ENCODE data around the gene ARMC3.
A peak's percentile ranks its signal among the peaks of the same experiment; 100 is the strongest.
"Not testable (repeated sequence)": the region's sequence is repeated elsewhere in the genome, so short reads cannot be mapped to it uniquely, and the experiment has no call there.

ARMC3 gene

GRCh38 chr10:23053036-23053435, 125.2 kb downstream of the ARMC3 start:
- no peak for DNase-seq

DNA sequence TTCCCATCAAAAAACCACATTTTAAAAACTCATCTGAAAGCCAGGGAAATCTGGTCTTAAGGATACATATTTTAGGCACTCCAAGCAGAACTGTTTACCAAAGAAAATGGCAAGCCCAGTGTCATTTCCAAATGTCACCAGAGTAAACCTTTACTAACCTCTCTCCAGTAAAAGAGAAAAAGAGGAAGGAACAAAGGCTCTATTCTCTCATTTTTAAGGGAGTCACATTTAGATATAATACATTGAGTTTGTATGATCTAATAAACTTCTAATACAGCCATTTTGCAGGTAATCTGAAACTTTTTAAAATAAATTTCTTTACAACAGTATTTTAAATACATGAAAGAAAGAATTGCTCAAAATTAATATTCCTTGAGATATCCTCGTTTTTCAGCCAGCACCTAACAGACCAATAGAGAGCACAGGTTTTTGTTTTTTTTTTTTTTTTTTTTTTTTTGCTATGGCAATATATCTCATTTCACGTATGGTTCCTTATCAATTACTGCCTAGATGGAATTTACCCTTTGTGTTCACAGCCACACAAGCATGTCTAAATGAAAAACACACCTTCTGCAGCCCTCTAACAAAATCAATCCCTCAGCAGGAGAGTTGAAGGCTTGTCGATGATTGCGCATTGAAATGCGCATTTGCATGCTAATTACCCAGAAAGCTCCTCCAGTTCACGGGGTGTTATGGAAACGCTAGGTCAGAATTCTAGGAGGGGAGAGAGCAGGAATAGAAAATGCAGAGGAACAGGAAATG, 127.8 kb downstream of the ARMC3 start:
- DNase-seq: no peak

GRCh38 chr10:23056186-23056579, 128.3 kb downstream of the ARMC3 start:
- DNase-seq: no peak

- no peak for DNase-seq
Observed at GRCh38 chr10:23058366-23058765, 130.5 kb downstream of the ARMC3 start.

- DNase-seq: no peak
Observed at GRCh38 chr10:23060918-23061317, 133.1 kb downstream of the ARMC3 start.

DNA sequence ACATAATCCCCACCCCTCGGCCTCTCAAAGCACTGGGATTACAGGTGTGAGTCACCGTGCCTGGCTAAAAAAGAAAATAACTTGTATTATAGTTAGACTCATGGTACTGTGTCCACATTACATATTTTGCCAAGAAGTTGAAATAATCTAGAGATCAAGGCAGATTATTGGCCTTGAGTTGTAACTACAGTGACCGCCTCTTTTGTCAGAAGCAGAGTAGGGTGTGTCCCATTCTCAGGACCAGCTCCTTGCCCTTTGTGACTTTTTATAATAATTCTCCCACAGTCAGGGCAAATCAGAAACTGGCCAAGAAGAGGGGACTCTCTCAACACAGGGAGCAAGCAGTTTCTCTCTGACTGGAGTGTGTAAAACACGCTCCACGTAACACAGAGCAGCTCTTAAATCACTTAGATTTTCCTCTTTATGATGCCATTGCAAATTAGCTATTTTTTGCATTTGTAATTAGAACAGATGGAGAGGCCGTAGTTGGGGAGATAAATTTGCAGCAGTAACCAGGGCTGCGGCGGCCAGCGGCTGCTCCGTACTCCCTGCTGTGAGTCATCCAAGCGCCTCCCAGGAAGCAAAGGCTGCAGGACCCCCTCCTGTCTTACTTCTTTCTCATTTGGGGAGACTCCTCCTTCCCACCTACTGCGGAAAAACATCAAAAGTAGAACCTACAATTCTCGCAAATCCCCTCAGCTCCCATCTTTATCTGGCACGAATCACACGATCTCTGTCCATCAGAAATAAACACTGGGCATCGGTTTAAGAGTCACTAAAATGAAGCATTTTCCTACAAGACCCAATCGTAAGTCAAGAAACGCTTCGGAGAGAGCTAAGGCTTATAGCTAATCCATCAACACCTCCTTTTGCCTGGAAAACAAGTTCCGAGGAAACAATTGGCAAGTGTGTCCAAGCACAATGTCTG, 135.5 kb downstream of the ARMC3 start:
- DNase-seq: no peak

- DNase-seq: no peak
Observed at GRCh38 chr10:23063973-23064812, 136.3 kb downstream of the ARMC3 start.

DNA sequence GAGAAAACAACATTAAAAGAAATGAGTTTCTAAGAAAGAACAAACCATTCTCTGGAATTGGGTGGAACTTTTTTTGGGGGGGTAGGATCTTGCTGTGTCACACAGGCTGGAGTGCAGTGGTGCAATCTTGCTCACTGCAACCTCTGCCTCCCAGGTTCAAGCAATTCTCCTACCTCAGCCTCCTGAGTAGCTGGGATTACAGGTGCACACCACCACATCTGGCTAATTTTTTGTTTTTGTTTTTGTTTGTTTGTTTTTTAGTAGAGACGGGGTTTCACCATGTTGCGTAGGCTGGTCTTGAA, 136.9 kb downstream of the ARMC3 start:
- not testable (repeated sequence) for DNase-seq

- DNase-seq: no peak
Observed at GRCh38 chr10:23065181-23065948, 137.5 kb downstream of the ARMC3 start.

DNA sequence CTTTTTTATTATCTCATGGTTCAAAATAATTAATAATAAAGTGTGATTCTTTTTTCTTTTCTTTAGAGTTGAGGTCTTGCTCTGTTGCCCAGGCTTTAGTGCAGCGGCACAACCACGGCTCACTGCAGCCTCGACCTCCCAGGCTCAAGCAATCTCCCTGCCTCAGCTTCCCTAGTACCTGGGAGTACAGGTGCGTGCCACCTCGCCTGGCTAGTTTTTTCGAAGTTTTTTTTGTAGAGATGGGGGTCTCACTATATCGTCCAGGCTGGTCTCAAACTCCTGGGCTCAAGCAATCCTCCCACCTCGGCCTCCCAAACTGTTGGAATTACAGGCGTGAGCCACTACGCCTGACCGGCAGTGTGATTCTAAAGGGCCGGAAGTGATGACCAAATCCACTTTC, 139.5 kb downstream of the ARMC3 start:
- DNase-seq: no peak

DNA sequence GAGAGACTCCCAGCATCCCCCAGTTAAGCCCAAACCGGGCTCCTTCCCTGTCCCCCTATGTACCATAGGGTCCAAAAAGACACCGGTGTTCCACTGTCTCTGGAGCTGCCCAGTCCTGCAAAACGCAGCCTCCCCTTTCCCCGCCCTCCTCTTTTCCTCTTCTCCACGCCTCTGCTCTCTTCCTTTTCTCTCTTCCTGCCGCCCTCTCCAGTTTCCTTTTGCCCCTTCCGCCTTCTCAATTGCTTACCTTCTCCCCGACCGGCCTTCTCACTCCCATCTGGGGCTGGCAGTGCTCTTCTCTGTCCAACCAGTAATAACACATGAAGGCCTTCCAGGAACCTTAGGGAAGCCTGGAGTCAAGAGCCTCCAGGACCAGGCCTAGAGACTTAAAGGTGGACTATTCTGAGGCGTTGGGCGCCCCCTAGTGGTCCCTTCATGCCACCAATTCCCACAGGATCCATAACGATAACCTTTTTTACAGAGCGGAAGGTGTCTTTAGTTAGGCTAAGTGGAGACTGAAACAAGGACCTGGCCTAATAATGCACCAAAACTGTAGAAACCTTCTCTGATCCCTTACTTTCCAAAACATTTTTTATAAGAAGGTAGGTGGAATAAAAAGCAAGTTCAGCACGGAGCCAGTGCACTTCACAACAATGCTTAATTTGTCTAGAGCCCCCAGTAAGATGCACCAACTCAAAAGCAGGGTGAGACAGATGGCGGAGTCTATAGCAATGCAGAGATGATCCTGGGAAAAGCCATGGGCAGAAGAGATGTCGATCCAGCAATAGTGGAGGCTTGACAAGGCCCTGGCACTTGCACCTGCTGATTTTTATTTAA, 140.3 kb downstream of the ARMC3 start:
- peak; percentile 9 to 29 for DNase-seq

DNA sequence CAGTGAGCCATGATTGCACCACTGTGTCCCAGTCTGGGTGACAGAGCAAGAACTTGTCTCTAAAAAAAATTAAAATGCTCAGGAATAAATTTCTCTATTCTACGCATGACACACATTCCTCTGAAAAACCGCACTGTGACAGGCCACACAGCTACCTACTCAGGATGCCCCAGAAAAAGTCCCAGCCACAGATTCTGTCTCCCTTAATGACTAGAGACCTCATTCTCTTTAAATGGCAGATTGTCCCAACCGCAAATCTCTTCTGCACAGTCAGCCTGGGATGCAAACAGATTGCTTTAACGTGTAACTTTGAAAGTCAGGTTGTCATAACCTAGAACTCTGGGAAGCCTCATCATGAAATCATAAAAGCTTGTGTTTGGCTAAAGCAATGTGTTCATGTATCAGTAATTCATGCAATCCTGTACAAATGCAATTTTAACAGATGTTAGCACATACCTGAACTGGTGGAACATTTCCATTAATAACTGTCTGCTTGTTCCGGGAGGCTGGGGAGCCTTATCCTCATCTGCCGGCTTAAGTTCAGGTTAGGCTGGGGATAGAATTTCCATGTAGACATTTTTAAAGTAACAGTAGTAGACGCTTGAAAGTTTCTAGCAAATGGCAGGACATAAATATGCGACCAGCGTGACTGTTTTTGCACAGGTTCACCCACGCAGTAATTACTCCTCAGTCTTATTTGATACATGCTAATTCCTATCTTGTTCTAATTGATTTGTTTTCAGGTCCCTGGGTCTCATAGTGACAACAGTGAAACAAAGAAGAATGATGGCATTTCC, 141.4 kb downstream of the ARMC3 start:
- DNase-seq: no peak

DNA sequence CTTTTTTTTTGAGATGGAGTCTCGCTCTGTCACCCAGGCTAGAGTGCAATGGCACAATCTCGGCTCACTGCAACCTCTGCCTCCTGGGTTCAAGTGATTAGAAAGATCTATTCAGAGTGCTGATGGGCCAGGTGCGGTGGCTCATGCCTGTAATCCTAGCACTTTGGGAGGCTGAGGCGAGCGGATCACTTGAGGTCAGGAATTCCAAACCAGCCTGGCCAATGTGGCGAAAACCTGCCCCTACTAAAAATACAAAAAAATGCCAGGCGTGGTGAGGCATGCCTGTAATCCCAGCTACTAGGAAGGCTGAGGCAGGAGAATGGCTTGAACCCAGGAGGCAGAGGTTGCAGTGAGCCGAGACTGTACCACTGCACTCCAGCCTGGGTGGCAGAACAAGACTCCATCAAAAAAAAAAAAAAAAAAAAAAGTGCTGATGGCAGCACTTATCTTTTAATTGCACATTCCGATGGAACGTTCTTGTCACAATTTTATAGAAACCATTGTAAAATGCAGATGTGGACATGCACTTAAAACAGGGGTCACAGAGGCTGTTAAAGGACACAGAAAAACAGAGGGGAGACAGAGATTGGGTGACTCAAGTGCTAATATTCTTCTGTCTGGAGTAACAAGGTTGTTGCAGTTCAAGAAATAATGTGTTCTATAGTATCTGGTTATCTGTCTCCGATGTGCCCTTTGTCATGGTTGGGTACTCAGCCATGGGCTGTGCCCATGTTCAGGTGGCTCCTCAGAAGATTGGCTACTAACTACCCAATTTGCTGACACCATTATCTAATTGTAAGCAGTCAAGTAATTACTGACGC, 142.4 kb downstream of the ARMC3 start:
- DNase-seq: peak in 1 of 2 experiments; percentile 83

GRCh38 chr10:23070913-23071218, 143.0 kb downstream of the ARMC3 start:
- peak in 1 of 2 experiments; percentile 46 for DNase-seq

- DNase-seq: not testable (repeated sequence)
Observed at GRCh38 chr10:23072593-23072992, 144.7 kb downstream of the ARMC3 start.

GRCh38 chr10:23073527-23073926, 145.7 kb downstream of the ARMC3 start:
- DNase-seq: no peak

GRCh38 chr10:23075672-23076071, 147.8 kb downstream of the ARMC3 start:
- DNase-seq: no peak

DNA sequence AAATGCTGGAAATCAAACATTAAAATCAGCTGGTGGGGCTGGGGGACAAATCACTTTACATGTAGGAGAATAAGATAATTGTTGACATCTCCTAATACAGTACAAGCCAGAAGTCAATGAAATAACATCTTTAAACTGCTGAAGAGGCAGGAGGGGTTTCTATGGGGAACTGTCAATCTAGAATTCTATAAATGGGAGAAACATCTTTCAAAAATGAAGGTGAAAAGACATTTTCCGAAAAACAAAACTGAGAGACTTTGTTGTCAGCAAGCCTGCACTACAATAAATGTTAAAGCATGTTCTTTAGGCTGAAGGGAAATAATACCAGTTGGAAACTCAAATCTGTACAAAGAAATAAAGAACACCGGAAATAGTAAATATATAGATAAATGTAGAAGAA, 150.3 kb downstream of the ARMC3 start:
- no peak for DNase-seq

GRCh38 chr10:23079700-23080099, 151.8 kb downstream of the ARMC3 start:
- no peak for DNase-seq

GRCh38 chr10:23080262-23080661, 152.4 kb downstream of the ARMC3 start:
- no peak for DNase-seq

All from NCI-H187 (cell line).